Measurements from ENCODE around the gene SLC25A3.
"Not testable (repeated sequence)": the region's sequence is repeated elsewhere in the genome, so short reads cannot be mapped to it uniquely, and the experiment has no call there.

The SLC25A3 gene

DNA sequence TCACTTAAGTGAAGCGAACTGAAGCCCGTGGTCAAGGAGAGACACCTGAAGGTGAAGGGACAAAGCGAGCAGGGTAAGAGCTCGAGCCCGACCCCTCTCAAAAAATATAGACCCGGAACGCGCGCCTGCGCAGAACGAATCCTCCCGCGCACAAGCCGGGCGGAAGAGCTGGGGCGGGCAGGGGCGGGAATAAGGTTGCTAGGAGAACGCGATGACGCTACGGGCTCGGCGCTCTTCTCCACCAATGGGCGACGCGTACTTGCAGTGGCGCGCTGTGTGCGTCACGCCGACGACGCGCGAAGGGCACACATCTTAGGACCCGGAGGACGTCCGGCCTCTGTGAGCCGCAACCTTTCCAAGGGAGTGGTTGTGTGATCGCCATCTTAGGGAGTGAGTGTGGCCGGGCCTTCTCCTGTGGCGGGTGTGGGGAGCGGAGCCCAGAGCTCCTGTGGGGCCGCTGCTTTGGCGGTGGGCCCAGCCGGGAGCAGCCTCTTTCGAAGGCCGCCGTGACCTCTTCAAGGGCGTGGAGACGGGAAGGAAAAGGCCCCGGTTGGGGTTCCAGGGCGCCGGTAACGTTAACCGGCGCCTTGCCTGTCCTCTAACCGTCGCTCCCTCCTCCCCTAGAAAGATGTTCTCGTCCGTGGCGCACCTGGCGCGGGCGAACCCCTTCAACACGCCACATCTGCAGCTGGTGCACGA lies at the start of gene SLC25A3:
TSS of gene SLC25A3 (plus strand) at position 336 of the 699 bp plus-strand sequence. CDS start at position 629, 293 bp downstream.
- peak; percentile 84 to 92 for DNase-seq (ENCODE audit: low read depth in 2 of 2)

DNA sequence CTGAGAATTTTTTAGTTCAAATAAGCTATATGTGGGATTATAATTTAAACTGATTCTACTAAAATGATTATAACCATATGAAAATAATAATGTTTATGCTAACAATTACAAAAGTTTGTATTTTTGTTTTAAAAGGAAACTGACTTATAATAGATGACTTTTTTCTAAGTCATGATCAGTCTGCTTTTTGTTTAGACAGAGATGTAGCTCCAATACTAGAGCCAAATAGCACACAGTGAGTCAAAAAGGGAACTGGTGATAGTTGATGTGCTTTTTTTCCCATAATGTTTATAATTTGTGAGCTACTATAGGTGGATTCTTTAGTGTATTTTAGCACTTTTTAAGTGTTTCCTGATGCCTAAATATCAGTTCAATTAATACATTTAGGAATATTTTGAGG lies 49.8 kb upstream of the SLC25A3 start:
- no peak for DNase-seq (ENCODE audit: low read depth in 2 of 2)

DNA sequence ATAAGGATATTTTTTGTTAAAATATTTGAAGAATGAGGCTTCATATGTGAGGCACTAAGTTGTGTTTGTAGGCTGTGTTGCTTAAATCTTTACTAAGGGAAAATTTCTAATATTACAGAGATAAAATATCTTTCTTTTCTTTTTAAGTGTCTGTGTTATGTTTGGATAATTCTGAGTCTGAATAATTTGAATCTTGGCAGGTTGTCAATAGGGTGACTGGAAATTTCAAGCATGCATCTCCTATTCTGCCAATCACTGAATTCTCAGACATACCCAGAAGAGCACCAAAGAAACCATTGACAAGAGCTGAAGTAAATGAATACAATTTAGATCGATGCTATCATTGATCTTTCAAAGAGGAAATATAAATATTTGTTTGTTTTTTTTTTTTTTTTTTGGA lies 48.7 kb upstream of the SLC25A3 start:
- no peak for DNase-seq (ENCODE audit: low read depth in 2 of 2)

DNA sequence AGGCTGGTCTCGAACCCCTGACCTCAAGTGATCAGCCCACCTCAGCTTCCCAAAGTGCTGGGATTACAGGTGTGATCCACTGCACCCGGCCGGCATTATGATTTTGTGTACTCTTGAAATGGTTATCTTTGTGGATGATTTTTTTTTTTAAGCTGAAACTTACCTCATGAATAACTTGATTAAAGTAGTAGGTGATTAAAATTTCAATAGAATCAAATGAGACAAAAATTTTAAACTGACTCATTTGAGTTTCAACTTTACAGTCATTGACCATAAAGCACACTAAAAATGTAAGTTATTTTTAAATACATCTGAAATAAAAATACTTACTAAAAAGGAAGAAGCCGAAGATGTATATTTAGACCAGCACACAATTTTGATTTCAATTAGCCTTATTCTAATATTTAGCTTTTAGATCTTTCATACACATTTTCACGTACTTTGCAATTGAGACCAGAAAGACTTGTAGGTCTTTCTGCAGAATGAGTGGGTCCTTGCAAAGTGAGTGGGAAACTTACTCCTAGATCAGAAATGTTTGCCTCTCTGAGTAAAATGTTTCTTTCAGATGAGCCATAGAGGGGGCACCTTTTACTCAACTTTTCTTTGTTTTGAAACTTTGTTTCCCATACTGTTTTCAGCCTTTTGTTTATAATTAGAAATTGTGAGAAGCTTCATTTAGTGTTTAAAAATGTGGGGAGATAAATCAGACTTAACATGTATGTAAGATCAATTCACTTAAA lies 43.9 kb upstream of the SLC25A3 start:
- DNase-seq (ENCODE audit: low read depth in 2 of 2) = no peak

DNA sequence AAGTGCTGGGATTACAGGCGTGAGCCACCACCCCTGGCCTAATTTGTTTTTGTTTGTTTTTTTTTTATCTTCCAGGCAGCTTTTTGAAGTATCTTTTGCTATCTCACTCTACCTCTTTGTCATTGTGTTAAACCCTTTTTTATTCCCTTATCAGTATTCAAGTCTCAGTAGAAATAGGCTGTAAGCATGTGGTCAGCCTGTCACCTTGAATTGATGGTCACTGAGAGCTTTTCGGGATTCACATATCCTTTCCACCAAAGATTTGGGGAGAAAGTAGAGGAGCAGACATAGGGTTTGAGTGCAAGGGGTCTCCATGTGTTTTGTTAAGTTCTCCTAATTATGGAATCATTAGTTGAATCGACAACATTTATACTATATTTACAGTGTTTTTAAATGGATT lies 41.7 kb upstream of the SLC25A3 start:
- DNase-seq (ENCODE audit: low read depth in 2 of 2) = no peak

DNA sequence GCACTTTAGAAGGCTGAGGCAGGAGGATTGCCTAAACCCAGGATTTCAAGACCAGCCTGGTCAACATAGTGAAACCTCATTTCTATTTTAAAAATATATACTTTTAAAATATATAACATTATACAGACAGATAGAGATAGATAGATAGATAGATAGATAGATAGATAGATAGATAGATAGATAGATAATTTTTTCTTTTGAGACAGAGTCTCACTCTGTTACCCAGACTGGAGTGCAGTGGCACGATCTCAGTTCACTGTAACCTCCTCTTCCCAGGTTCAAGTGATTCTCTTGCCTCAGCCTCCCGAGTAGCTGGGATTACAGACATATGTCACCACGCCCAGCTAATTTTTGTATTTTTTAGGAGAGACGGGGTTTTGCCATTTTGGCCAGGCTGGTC lies 35.4 kb upstream of the SLC25A3 start:
- not testable (repeated sequence) for DNase-seq (ENCODE audit: low read depth in 2 of 2)

DNA sequence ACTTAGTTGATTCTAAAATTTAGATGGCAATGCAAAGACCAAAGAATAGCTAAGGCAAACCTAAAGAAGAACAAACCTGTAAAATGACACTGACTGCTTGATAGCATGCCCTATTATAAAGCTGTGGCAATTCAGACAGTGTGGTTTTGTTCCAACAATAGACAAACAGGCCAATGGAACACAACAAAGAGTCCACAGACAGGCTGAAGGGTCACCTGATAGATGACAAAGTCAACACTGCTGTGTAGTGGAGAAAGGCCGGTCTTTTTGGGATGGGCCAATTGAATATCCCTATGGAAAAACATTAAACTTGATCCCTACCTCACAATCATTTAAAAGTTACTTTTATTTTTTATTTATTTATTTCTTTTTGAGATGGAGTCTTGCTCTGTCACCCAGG lies 33.8 kb upstream of the SLC25A3 start:
- no peak for DNase-seq (ENCODE audit: low read depth in 2 of 2)

DNA sequence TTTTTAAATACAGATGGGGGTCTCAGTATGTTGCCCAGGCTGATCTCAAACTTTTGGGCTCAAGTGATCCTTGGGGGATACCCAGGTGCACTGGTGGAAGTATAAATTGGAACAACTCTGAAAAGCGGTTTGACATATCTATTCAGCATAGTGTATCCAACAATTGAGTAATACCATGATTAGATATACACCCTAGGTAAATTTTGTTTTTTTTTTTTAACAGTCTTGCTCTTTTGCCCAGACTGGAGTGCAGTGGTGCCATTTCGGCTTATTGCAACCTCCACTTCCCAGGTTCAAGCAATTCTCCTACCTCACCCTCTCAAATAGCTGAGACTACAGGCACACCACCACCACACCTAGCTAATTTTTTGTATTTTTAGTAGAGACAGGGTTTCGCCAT lies 31.6 kb upstream of the SLC25A3 start:
- DNase-seq (ENCODE audit: low read depth in 2 of 2) = no peak

DNA sequence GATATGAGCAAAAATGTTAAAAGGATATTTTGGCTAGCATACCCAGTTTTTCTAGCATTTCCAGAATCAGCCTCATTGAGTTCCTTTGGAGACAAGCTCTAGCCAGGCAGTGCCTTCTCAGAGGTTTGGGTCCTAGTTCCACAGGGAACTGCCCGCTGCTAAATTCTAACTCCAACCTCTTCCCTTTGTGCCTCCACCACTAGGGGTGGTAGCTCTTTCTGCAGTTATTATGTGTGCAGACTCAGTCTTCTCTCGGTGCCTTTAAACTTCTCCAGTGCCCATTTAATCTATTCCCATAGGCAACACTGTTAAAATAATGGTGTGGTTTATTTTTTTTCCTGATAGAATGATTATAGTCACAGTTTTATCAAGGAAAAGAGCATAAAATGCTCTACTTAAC lies 21.5 kb upstream of the SLC25A3 start:
- DNase-seq (ENCODE audit: low read depth in 2 of 2) = no peak

DNA sequence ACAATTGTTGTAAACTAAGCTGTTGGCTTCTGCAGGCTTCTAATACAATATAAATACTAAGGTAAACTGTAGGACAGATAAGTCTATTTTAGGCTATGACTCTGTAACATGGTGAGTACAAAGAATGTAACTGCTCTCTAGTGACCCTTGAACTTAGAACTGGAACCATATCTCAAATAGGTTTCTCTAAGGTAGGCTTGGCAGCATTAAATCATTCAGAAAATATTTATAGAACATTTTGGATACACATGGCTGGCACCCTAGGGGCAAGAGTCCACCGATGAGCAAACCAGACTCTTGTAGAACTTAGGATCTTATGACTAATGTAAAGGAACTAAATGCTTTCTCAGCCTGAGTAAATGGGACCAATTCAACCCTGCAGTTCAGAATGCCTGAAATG lies 19.4 kb upstream of the SLC25A3 start:
- DNase-seq (ENCODE audit: low read depth in 2 of 2) = no peak

DNA sequence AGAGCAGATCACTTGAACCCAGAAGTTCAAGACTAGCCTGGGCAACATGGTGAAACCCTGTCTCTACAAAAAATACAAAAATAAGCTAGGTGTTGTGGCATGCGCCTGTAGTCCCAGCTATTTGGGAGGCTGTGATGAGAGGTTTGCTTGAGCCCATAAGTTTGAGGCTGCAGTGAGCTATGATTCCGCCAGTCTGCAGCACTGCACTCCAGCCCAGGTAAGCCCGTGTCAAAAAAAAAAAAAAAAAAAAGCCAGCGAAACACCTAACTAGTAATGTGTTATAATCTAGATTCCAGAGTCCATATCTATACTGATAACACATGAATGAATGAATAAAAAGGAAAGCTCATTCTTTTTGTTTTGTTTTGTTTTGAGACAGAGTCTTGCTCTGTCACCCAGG lies 18.5 kb upstream of the SLC25A3 start:
- DNase-seq (ENCODE audit: low read depth in 2 of 2) = no peak

DNA sequence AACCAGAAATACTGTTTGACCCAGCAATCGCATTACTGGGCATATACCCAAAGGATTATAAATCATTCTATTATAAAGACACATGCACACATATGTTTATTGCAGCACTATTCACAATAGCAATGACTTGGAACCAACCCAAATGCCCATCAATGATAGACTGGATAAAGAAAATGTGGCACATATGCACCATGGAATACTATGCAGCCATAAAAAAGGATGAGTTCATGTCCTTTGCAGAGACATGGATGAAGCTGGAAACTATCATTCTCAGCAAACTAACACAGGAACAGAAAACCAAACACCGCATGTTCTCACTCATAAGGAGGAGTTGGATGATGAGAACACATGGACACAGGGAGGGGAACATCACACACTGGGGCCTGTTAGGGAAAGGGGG lies 16.7 kb upstream of the SLC25A3 start:
- not testable (repeated sequence) for DNase-seq (ENCODE audit: low read depth in 2 of 2)

DNA sequence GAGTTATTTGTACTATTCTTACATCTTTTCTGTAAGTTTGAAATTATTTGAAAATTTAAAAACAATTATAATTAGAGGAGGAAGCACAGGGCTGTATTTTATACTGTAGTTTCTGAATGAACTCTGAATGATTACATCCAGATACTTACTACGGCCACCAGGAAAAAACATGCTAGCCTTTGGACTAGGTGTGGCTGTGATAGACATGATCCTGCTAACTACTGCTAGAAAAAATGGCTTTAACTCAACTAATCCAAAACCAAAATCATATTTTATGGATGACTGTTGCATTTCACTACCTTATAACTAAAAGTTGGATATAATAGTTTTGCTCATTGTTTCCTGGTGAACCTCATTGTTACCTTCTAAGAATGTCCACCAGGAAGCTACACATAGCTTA lies 15.1 kb upstream of the SLC25A3 start:
- no peak for DNase-seq (ENCODE audit: low read depth in 2 of 2)

DNA sequence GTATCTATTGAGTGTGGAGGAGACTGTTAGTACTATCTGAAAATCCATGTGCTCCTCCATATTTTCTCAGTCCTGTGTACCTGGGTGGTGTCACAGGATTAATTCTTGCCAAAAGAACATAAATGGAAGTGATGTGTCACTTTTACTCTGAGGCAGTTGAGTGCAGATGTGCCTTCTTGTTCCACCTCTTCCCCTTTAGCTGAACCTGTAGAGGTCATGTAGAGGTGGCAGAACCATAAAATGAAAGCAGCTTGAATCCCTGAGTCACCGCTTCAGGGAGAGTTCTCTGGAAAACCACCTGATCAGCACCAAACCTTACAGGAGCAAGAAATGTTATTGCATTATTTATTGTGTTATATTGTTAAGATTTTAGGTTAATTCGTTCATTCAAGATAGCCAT lies 14.7 kb upstream of the SLC25A3 start:
- no peak for DNase-seq (ENCODE audit: low read depth in 2 of 2)

DNA sequence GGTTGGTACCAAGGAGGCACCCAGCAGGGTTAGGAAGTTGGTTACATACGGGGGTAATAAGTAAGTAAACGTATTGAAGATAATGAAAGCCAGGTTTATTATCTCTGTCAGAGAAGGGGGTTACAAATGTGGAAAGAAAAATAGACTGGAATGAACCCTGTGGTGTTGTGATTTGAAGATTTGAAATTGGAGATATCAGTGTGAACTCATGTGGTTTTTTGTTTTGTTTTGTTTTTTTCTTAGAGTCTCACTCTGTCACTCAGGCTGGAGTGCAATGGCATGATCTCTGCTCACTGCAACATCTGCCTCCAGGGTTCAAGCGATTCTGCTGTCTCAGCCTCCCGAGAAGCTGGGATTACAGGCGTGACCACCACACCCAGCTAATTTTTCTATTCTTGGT lies 14.1 kb upstream of the SLC25A3 start:
- no peak for DNase-seq (ENCODE audit: low read depth in 2 of 2)

DNA sequence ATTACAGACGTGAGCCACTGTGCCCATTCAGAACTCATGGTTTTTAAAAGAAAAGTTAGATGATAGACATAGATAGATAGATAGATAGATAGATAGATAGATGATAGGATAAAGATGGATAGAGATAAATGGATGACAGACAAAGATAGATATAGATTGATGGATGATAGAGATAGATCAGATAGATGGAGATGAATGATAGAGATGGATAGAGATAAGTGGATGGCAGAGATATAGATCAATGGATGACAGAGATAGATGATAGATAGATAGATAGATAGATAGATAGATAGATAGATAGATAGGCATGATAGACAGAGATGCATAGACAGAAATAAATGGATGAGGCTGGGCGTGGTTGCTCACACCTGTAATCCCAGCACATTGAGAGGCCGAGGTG lies 13.7 kb upstream of the SLC25A3 start:
- DNase-seq (ENCODE audit: low read depth in 2 of 2) = no peak

DNA sequence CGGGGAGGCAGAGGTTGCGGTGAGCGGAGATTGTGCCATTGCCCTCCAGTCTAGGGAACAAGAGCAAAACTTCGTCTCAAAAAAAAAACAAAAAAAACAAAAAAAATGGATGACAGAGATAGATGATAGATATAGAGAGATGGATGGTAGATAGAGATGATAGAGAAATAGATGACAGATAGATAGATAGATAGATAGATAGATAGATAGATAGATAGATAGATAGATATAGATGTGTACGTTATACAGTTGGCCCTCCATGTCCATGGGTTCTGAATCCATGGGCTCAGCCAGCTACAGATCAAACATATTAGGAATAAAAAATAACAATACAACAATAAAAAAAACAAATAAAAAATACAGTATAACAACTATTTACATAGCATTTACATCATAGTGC lies 12.8 kb upstream of the SLC25A3 start:
- DNase-seq (ENCODE audit: low read depth in 2 of 2) = no peak

DNA sequence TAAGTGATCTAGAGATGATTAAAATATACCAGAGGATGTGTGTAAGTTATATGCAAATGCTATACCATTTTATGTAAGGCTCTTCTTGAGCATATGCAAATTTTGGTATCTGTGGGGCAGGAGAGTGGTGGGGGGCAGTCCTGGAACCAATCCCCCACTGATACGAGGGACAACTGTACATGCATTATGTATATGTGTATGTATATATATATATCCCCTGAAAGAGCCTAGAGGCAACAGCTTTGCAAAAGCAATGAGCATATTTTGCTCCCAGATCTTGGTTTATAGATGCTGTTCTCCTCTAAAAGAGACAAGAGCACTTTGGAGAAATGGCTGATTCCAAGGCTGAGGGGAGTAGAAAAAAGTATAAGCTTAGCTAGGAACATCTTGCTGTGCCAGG lies 12.4 kb upstream of the SLC25A3 start:
- DNase-seq (ENCODE audit: low read depth in 2 of 2) = no peak

DNA sequence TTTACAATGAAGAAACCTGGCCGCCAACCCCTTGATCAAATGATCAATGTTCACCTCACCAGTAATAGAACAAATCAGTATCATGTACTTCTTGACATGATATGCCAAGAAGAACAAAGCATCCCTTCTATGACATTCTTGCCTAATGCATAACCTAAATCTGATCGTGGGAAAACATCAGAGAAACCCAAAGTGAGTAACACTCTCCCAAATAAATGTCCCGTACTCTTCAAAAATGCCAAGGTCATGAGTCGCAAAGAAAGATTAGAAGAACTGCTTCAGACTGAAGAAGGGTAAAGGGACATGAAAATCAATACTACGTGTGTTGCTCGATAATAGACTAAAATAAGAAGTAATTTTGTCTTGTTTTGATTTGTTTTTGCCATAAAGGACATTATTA lies 11.4 kb upstream of the SLC25A3 start:
- DNase-seq (ENCODE audit: low read depth in 2 of 2) = no peak

DNA sequence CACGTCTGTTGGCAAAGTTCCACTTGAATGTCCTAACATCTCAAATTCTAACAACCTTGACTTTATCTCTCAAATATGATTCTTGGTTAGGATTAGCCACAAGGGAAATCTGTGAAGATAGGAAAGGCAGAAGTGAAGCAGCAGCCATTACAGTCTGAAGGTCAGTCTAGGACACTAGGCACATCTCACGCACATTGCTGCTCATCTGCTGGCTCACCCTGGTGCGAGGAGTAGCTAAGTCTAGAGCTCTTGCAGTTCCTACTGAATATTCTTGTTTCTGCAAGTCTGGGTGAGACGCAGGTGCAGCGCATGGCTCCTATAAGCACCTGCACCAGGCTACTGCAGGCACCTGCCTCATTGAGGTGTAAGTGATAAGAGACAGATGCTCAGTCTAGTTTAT lies 6.4 kb upstream of the SLC25A3 start:
- no peak for DNase-seq (ENCODE audit: low read depth in 2 of 2)

DNA sequence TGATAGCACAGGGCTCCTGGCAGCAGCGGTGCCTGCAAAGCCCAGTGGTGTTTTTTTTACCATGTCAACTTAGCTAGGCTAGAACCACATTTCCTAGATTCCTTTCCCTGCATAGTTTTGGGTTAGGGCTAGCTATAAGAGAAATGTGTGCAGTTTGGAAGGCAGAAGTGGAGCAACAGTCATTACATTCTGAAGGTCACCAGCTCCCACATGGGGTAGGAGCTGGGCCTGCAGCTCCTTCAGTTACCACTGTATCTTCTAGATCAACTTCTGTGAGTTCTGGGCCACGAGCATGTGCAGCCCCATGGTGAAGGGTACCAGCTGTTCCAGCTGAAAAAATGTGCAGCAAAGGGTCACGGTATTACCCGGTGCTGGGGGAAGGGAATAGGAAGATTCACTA lies 2.3 kb upstream of the SLC25A3 start:
- no peak for DNase-seq (ENCODE audit: low read depth in 2 of 2)

DNA sequence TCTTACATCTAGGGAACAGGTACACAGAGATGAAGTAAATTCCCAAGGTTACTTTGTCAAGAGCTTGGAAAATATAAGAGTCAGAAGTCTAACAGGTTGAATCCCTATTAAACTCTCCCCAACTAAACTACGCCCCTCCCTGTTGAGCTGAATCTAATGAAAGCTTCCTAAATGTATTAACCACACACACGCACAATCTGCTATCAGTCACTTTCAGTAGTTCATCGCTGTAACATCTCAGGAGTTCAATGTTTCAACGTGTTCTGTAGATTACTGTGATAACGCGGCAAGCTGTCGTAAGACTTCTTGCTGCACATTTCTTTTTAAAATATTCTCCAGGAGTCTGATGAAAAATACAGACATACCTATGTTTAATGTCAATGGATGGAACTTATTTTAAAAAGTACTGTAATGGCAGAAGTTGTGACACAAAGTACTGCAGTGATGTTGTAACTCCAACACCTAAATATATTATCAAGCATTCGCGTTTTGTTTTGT lies 612 bp upstream of the SLC25A3 start:
- no peak for DNase-seq (ENCODE audit: low read depth in 2 of 2)

DNA sequence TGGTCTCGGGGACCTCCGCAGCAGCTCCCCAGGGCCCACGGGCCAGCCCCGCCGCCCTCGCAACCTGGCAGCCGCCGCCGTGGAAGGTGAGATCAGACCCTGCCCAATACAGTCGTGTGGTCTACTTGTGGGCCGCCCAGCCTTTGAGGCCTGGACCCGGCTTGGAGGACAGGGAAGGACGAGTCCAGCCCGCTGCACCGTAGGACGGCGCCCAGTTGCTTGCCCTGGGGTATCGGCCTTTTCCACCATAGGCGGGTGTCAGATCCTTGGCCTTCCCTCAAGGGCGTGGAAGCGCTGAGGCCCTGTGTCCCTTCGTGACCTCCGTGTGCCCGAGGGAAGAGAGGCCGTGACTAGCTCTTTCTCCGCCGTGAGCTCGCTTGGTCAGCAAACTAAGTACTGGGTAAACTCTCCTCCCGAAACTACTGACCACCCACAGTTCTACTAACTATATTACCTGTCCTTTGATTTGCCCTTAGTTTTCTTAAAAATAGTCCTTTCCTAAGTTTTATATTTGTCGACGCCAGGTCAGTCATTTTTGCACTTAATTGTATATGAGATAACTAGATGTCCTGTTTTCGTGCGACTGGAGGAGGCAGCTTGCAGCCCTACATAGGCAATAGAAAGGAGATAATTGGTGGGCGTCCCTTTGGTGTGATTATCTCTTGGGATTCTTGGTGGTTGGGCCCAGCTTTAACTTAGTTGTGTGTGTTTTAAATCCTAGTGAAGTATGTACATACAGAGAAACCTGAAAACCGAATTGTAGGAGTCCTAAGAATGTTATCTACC lies 757 bp downstream of the SLC25A3 start:
- no peak for DNase-seq (ENCODE audit: low read depth in 2 of 2)
